IPS-15b (cell line): ENCODE measurements around the gene AKR1C2.
"Not testable (repeated sequence)": the region's sequence is repeated elsewhere in the genome, so short reads cannot be mapped to it uniquely, and the experiment has no call there.

Experiments used
- H3K27me3 ChIP-seq: one replicate; pipeline ENCODE4 v1.6.1; 2013; ENCODE audit warnings: low read length; ENCODE audit not compliant: control insufficient read depth, insufficient read depth
- H3K36me3 ChIP-seq: one replicate; pipeline ENCODE4 v1.6.1; 2013; ENCODE audit warnings: low read length; ENCODE audit not compliant: control insufficient read depth, insufficient read depth
- H3K4me1 ChIP-seq: one replicate; pipeline ENCODE4 v1.6.1; 2013; ENCODE audit warnings: mild to moderate bottlenecking, low read length; ENCODE audit not compliant: control insufficient read depth, insufficient read depth
- H3K4me3 ChIP-seq: one replicate; pipeline ENCODE4 v1.5.1; 2013; ENCODE audit warnings: low read depth, low read length
- H3K9ac ChIP-seq: one replicate; pipeline ENCODE4 v1.6.1; 2013; ENCODE audit warnings: low read depth, mild to moderate bottlenecking, low read length
- H3K9me3 ChIP-seq: one replicate; pipeline ENCODE4 v1.6.1; 2013; ENCODE audit warnings: mild to moderate bottlenecking, low read length; ENCODE audit not compliant: control insufficient read depth, insufficient read depth

The AKR1C2 gene

DNA sequence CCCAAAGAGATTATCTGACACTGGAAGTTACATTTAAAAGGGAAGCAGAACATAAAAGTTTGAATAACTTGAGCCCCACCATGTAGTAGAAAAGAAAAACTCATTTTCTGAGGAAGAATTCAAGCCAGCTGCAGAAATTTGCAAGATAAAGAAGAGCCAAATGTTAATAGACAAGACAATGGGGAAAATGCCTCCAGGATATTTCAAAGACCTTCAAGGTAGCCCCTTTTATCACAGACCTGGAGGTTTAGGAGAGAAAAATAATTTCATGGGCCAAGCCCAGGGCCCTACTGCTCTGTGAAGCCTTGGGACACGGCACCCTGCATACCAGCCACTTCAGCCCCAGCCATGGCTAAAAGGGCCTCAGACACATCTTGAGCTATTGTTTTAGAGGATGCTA is 58.8 kb downstream of the AKR1C2 start:
- Histone ChIP-seq H3K4me1 (peaks cover 14% of the 10 kb centered on the region), H3K9ac (no peak overlapping the region), H3K9me3 (no peaks in the 10 kb centered on the region), H3K27me3 (no peaks in the 10 kb centered on the region), H3K4me3 (no peak overlapping the region), H3K36me3 (no peaks in the 10 kb centered on the region)

GRCh38 chr10:4943821-4944220 is 59.8 kb downstream of the AKR1C2 start:
- Histone ChIP-seq H3K27me3 (no peaks in the 10 kb centered on the region), H3K9ac (no peak overlapping the region), H3K4me3 (no peak overlapping the region), H3K4me1 (peaks cover 14% of the 10 kb centered on the region), H3K36me3 (no peaks in the 10 kb centered on the region), H3K9me3 (no peaks in the 10 kb centered on the region)

DNA sequence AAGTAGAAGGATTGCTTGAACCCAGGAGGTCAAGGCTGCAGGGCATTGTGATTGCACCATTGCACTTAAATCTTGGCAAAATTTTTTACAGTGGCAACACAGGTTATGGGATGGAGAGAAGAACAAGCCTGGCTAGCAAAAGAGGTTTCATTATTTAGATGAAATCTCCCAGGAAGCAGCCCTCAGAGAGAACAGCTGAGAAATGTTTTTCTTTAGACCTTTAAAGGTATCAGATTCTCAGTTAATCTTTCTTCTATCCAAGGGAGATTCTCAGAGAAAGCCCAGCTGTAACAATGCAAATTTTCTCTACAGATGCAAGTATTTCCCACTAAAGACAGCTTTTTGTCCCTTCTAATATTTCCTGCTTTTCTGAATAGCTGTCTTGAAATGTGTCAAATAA is 60.2 kb downstream of the AKR1C2 start:
- H3K27me3 ChIP-seq, H3K9me3 ChIP-seq, H3K36me3 ChIP-seq, H3K4me3 ChIP-seq, H3K9ac ChIP-seq: not testable (repeated sequence)
- peaks cover 14% of the 10 kb centered on the region for H3K4me1 ChIP-seq

GRCh38 chr10:4942931-4943330 is 60.7 kb downstream of the AKR1C2 start:
- H3K4me1 ChIP-seq = peaks cover 14% of the 10 kb centered on the region
- not testable (repeated sequence) for H3K9ac ChIP-seq, H3K36me3 ChIP-seq, H3K4me3 ChIP-seq, H3K27me3 ChIP-seq, H3K9me3 ChIP-seq

DNA sequence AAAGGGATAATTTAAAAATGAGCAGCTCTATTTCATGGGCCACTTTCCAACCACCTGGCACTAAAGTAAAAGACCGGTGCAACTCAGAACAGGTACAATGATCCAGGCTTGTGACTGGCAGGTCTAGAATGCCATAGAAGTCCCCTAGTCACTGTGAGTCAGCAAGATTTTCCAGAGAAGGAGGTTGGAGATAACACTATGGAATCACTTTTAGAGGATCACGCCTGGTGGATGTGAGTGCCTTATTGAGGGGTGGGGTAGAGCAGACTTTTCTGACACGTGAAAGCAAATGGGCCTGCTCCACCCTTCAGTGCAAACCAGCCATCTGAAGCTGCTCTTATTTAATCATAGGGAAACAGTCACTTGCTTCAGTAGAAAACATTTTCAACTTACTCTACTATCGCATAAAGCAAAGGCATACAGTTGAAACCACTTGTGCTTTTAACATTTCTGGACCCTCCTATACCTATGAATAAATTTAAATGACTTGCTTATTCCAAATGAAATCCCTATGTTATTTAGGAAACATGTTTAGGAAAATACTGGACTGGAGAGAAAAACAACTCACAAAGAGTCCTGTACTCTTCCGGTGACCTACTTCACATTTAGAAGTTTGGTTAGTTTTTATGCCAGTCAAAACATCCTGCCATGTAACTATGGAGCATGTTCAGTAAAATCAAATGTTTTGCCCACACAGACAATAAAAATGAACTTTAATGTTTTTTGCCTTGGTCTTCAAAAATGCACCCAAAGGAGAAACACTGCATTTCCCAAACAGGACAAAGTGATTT is 61.9 kb downstream of the AKR1C2 start:
- no peaks in the 10 kb centered on the region for H3K36me3 ChIP-seq
- no peaks in the 10 kb centered on the region for H3K9me3 ChIP-seq
- H3K27me3 ChIP-seq = no peaks in the 10 kb centered on the region
- no peak overlapping the region for H3K4me3 ChIP-seq
- H3K9ac ChIP-seq = no peak overlapping the region
- H3K4me1 ChIP-seq = peaks cover 9% of the 10 kb centered on the region

DNA sequence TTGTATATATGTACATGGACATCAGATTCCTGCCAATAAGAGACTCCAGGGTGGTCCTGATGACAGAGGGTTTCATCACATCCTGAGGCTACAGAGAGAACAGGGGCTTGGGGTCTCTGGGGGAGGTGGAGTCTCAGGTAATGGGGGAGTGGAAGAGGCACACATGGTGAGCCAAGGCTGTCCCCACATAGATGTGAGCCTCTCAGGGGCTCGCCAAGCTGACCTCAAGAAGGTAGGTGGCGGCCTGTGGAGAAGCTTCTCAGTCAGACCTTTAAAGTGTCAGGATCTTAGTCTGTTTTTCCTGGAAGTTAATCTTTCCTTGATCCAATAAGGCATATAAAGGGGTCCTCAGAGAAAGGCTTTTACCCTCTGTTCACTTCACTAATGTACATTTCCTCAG is 62.7 kb downstream of the AKR1C2 start:
- H3K9ac ChIP-seq, H3K27me3 ChIP-seq, H3K36me3 ChIP-seq, H3K4me1 ChIP-seq, H3K9me3 ChIP-seq, H3K4me3 ChIP-seq: not testable (repeated sequence)

GRCh38 chr10:4940073-4940428 is 63.6 kb downstream of the AKR1C2 start:
- not testable (repeated sequence) for H3K4me1 ChIP-seq, H3K4me3 ChIP-seq, H3K9ac ChIP-seq, H3K9me3 ChIP-seq, H3K36me3 ChIP-seq, H3K27me3 ChIP-seq

DNA sequence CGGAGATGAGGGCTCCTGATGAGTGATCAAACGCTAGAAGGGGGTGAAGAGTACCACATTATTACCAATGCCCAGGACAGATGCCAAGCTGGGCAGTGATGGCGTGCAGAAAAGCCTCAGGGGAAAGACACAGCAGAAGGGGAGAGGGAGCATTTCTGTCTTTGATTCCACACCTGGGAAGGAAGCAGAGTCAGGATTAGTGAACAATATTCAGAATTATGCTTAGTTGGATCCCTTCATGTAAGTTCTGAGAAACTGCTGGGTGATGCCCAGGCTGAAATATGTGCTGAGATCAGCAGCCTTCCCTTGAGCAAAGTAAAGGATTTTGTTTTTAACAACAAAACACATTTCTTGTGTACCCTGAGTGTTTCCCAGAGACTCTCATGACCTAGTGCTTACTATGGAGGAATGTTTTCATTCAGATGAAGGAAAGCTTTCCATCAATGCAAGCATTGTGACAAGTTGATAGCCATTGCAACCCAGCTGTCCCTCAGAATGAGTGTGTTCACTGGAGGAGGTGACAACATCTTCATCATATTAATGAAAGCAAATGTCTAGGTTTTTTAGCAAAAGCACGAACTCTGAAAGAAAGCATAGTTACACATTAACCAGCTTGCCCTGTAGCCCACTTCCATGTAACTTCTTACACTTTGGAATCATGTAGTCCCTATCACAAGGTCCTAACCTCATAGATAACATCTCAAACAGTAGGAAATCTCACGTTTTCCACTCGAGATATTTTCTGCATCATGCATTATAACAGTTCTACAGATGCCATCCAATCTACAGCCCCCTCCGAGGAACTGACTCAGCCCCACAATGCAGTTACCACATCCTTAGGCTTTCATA is 64.2 kb downstream of the AKR1C2 start:
- no peak overlapping the region for H3K4me3 ChIP-seq
- peaks cover 6% of the 10 kb centered on the region for H3K4me1 ChIP-seq
- H3K9me3 ChIP-seq = no peaks in the 10 kb centered on the region
- H3K27me3 ChIP-seq = no peaks in the 10 kb centered on the region
- no peaks in the 10 kb centered on the region for H3K36me3 ChIP-seq
- H3K9ac ChIP-seq = no peak overlapping the region
